GM19099 (cell line): ENCODE results near the gene GAB1.

Source experiments
- POLR2A ChIP-seq: IDR thresholded peaks from 3 replicates; pipeline ENCODE4 v1.6.1; 2011; ENCODE audit warnings: low read depth; ENCODE audit not compliant: insufficient read length; ENCODE audit errors: extremely low read depth

Gene GAB1

DNA sequence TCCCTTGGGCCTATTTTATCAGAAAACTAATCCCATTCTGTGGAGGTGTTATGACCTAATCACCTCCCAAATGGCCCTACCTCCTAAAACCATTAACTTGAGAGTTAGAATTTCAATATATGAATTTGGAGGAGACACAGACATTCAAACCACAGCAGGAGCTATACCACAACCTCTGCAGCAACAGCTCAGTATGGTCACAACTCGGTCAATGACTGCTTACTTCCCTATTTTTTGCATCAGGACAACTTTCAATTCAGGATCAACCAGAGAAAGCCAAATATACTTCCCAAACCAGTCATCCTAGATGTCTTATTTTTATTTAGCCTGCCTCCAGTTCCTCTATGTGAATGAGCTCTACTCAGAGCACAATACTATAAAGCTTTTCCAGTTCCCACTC is 165.6 kb downstream of the GAB1 start:
- TF ChIP-seq POLR2A: no peak

DNA sequence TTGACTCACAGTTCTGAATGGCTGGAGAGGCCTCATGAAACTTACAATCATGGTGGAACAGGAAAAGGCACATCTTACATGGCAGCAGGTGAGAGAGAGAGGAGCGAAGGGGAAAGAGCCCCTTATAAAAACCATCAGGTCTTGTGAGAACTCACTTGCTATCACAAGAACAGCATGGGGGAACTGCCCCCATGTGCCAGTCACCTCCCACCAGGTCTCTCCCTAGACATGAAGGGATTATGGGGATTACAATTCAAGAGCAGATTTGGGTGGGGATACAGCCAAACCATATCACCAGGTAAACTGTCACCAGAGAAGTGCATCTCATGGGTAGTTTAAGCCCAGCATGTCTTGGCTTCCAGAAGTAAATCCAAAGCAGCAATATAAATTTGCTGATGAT is 169.4 kb downstream of the GAB1 start:
- TF ChIP-seq POLR2A: no peak

DNA sequence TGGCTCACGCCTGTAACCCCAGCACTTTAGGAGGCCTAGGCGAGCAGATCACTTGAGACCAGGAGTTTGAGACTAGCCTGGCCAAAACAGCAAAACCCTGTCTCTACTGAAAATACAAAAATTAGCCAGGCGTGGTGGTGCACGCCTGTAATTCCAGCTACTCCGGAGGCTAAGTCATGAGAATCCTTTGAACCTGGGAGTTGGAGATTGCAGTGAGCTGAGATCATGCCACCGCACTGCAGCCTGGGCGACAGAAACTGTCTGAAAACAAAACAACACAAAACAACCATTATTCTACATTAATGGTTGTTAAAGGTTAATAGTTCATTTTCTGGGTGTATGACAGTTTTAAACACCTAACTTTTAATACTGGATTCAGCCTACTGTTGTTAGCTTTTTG is 175.2 kb downstream of the GAB1 start:
- TF ChIP-seq POLR2A: no peak

DNA sequence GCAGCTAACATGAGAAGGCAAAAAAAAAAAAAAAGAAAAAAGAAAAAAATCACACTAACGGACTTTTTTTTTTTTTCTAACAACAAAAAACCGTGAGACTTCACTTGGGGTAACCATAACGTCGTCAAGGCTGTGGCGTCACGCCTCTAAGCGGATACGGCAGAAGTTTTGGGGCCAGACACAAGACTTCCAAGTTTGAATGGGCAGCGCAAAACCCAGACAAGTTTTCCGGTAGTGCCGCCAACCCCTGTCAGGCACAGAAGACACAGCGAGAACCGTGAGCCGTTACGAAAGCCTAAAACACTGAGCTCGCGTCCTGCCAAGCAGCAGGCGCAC is 176.3 kb downstream of the GAB1 start:
- no peak for TF ChIP-seq POLR2A

DNA sequence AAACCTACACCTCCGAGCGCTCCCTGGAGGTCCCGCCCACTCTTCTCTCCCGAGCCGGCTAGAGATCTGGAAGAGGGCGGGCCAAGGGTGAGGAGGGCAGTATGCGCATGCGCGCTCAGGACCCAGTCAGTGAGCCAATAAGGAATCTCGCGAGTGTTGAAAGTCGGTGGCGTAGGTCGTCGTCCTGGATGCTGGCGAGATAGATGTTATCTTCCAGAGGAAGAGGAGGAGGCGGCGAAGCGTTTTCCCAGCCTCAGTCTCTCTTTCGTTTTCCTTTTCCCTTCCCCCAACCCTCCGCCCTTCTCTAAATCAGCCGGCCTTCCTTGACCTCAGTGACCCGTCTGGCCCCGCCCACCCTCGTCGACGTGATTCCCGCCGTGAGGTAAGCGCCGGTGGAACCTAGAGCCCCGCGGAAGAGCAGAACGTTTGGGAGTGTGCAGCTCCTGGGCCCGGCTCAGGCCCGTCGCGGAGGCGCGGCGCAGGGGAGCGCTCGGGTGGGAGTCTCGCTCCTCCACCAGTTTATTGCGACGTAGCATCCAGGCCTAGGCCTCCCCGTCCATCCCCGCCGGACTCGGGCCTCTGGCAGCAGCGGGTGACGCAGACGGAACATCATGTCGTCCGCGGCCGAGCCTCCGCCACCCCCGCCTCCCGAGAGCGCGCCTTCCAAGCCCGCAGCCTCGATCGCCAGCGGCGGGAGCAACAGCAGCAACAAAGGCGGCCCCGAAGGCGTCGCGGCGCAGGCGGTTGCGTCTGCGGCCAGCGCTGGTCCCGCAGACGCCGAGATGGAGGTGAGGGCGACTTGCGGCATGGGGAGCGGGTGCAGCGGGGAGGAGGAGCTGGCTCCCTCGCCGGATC is 176.9 kb downstream of the GAB1 start, which contains the start of gene SMARCA5:
Gene SMARCA5, plus strand, starts transcription at position 389 of the 855 bp plus-strand sequence. Its CDS starts 223 bp downstream, at position 612.
- peak; percentile 82 for TF ChIP-seq POLR2A

DNA sequence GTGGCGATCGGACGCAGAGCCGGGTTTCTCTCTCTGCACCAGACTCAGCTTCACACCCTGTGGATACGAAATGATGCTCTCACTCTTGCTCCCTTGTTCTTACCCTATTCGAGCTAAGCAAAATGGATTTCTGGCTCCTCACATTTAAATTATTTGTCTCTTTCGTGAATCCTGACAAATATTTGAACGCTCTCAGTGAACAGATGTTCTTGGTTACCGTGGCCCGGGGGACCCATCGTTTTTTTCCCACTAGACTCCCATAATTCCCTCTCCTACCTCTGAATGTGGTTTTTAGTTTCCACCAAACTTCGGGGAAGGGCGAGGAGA is 177.5 kb downstream of the GAB1 start:
- TF ChIP-seq POLR2A: no peak

DNA sequence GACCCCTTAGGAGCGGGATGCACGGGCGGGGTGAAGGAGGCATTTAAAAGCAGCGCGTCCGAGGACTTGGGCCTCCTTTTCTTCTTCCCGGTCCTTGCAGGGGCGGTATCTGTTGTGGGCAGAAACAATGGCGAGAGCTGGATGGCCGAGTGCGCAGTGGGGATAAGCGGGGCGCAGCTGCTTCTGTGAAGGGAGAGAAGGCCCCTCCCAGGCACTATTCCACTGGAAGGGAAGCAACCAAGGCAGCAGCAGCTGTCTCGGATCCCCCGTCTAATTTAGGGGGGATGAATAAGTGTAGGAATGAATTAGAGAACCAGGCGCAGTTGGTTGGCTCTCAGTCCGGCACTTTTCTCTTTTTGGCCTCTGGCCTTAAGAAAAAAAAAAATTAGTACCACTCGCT is 177.8 kb downstream of the GAB1 start:
- no peak for TF ChIP-seq POLR2A

DNA sequence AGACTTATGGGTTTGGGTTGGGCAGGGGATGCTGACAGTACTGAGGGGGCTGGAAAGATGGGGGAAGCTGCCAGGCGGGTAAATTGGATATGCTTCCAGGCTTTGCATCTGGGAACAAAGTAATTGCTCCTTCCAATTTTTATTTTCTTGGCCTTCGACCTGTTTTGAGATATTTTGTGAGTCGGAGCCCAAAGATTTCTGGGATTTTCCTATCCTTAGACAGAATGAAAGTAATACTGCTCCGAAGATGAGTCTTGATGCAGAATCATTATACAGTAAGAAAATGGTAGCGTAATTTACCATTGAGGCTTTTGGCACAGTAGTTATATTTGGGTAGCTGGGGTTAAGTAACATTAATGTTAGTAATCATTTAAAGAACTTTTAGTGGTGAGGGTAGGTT is 178.2 kb downstream of the GAB1 start:
- TF ChIP-seq POLR2A: no peak

DNA sequence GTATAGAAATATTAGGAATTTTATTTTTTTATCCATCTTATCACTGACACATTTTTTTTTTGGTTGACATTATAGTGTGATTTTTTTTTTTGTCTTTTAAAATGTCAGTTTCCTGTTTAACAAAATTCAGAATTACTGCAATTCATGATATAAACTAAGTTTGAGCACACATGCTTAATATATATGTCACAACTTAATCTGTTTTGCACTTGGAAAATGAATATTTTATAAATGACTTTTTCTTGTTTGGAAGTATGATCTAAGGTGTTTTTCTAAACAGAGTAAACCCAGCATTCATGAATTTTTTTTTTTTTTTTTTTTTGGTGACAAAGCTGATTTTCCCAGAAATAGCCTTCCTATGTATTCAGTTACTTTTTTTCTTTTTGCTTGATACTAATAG is 179.2 kb downstream of the GAB1 start:
- no peak for TF ChIP-seq POLR2A

DNA sequence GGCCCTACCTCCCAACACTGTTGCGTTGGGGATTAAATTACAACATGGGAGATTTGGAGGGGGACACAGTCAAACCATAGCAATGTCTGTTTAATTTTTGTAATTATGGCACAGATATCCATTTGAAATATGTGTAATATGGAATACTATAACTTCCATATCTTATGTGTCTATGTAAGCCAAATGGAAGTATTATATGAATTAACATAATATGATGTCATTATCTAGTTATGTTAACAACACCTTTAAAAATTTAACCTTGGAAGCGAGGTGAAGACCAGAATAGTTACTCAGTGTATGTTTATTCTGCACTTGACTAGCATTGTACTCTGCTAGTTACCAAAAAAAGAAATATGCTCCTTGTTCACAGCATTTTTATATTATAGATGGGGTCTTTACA is 181.1 kb downstream of the GAB1 start:
- TF ChIP-seq POLR2A: no peak
